B cell (primary cell): Measurements from ENCODE around the gene EEFSEC. TPM values are rescaled to one million over a fixed set of nuclear protein-coding genes. Genes with fewer than 3 reads are reported as not detected.

Experiments
- ATAC-seq: fragments of 200-7000 bp; cut with Tn5 transposase; one replicate; pipeline ENCODE4 v1.10.0; 2021; ENCODE audit warnings: low read depth, mild to moderate bottlenecking, moderate number of reproducible peaks, moderate library complexity
- CTCF ChIA-PET: fragments of 350-600 bp; sonication (Branson Sonifier 250); formaldehyde crosslinking; loops from one replicate; lab custom pipeline; 2021; ENCODE audit warnings: antibody characterized with exemption, inconsistent platforms; lab: Charles Lee
- POLR2A ChIA-PET: fragments of 350-600 bp; sonication (Branson Sonifier 250); formaldehyde crosslinking; loops from one replicate; lab custom pipeline; 2021; ENCODE audit warnings: antibody characterized with exemption; lab: Charles Lee
- DNase-seq: peaks from one replicate; pipeline ENCODE4 v3.0.0; 2013
- H2AFZ ChIP-seq: 2 replicates; pipeline ENCODE4 v1.6.1; 2012; ENCODE audit warnings: mild to moderate bottlenecking, low read depth, low read length; ENCODE audit not compliant: insufficient read depth, poor library complexity, severe bottlenecking
- H3K27ac ChIP-seq, 2 donors: 1 replicate in 1 of 2; 2 replicates in 1 of 2; pipeline ENCODE4 v1.5.1; 2012 to 2013; ENCODE audit warnings: low read length in 2 of 2, mild to moderate bottlenecking in 2 of 2, moderate library complexity in 1 of 2
- H3K27me3 ChIP-seq, 4 experiments: fragments of 200-600 bp in 1 of 4; sonication (generic) in 1 of 4; replicated peaks in 1 of 4; 1 replicate in 2 of 4; 2 replicates in 2 of 4; pipeline versions ENCODE4 v1.6.1 to v1.7.0; 2013 to 2016; ENCODE audit warnings: low read length in 3 of 4, mild to moderate bottlenecking in 2 of 4, mixed read lengths in 1 of 4, moderate library complexity in 1 of 4; ENCODE audit not compliant: insufficient read depth in 4 of 4, control insufficient read depth in 3 of 4; ENCODE audit errors: control extremely low read depth in 1 of 4
- H3K36me3 ChIP-seq, 2 experiments: replicated peaks in 1 of 2; 1 replicate in 1 of 2; 2 replicates in 1 of 2; pipeline versions ENCODE4 v1.6.1 to v1.7.1; 2013; ENCODE audit warnings: low read length in 1 of 2; ENCODE audit not compliant: insufficient read depth in 2 of 2, control insufficient read depth in 1 of 2; ENCODE audit errors: control extremely low read depth in 1 of 2, extremely low read depth in 1 of 2
- H3K4me1 ChIP-seq, 2 donors: fragments of 200-600 bp in 1 of 2; sonication (generic) in 1 of 2; 1 replicate in 1 of 2; 2 replicates in 1 of 2; pipeline versions ENCODE4 v1.5.1 to v1.6.1; 2013 to 2017; ENCODE audit warnings: low read length in 2 of 2; ENCODE audit not compliant: control insufficient read depth in 2 of 2, insufficient read depth in 2 of 2
- H3K4me2 ChIP-seq: replicated peaks from 2 replicates; pipeline ENCODE3; 2012; ENCODE audit warnings: mild to moderate bottlenecking, low read depth, low read length; ENCODE audit not compliant: poor library complexity, severe bottlenecking
- H3K4me3 ChIP-seq, 5 experiments: fragments of 200-600 bp in 1 of 5; sonication (generic) in 1 of 5; 1 replicate in 3 of 5; 2 replicates in 2 of 5; pipeline versions ENCODE4 v1.5.1 to v1.7.0; 2011 to 2016; ENCODE audit warnings: low read length in 4 of 5, mild to moderate bottlenecking in 4 of 5, low read depth in 2 of 5, control low read depth in 1 of 5, moderate library complexity in 1 of 5; ENCODE audit not compliant: insufficient read depth in 1 of 5; ENCODE audit errors: control extremely low read depth in 1 of 5, extremely low read depth in 1 of 5
- H3K79me2 ChIP-seq: fragments of 200-600 bp; sonication (generic); one replicate; pipeline ENCODE4 v1.6.0; 2016; ENCODE audit warnings: low read length; ENCODE audit not compliant: control insufficient read depth, insufficient read depth
- H3K9ac ChIP-seq: fragments of 200-600 bp; sonication (generic); 2 replicates; pipeline ENCODE4 v1.6.1; 2017; ENCODE audit warnings: mild to moderate bottlenecking, low read length, moderate library complexity
- H3K9me3 ChIP-seq, 3 donors: one replicate each; pipeline versions ENCODE4 v1.6.1 to v1.7.1; 2013; ENCODE audit warnings: low read length in 2 of 3; ENCODE audit not compliant: control insufficient read depth in 2 of 3, insufficient read depth in 1 of 3; ENCODE audit errors: control extremely low read depth in 1 of 3
- H4K20me1 ChIP-seq: 2 replicates; pipeline ENCODE4 v1.6.0; 2012; ENCODE audit warnings: mild to moderate bottlenecking, low read length; ENCODE audit not compliant: insufficient read depth, control insufficient read depth, poor library complexity, severe bottlenecking
- H3K27ac Mint-ChIP-seq: one replicate; pipeline ENCODE4 v1.8.0; 2021; ENCODE audit warnings: mixed read lengths
- H3K27me3 Mint-ChIP-seq: one replicate; pipeline ENCODE4 v1.8.0; 2021; ENCODE audit warnings: mixed read lengths
- H3K4me1 Mint-ChIP-seq: one replicate; pipeline ENCODE4 v1.8.0; 2021; ENCODE audit warnings: mixed read lengths
- H3K4me3 Mint-ChIP-seq: one replicate; pipeline ENCODE4 v1.8.0; 2021; ENCODE audit warnings: mixed read lengths
- H3K9me3 Mint-ChIP-seq: one replicate; pipeline ENCODE4 v1.8.0; 2022; ENCODE audit warnings: mixed read lengths; ENCODE audit not compliant: insufficient read depth
- EZH2 ChIP-seq: IDR thresholded peaks from 2 replicates; pipeline ENCODE4 v1.6.1; 2012; ENCODE audit warnings: borderline replicate concordance, low read depth, mild to moderate bottlenecking, moderate library complexity, low read length; ENCODE audit not compliant: insufficient read depth, poor library complexity, severe bottlenecking
- WGBS: methylation state at CpG from one replicate; pipeline ENCODE4 v1.1.5; 2013; ENCODE audit warnings: missing lambda C conversion rate; ENCODE audit not compliant: insufficient coverage; 5-methylcytosine and 5-hydroxymethylcytosine counted together
- intact Hi-C: fragments of 100-400 bp; cut with micrococcal nuclease; formaldehyde crosslinking; loops from one replicate; pipeline ENCODE4 v1.10.0; 2022
- polyA plus RNA-seq: library from polyadenylated mRNA; depleted of rRNA; stranded (reverse); fragments of >200 nt; gene quantifications from 2 replicates; pipeline ENCODE4 v1.2.3, GENCODE V29; 2012
- total RNA-seq, 2 donors: library from RNA; stranded (reverse); fragments of 120-200 nt in 1 of 2; gene quantifications; 1 replicate in 1 of 2; 2 replicates in 1 of 2; pipeline versions ENCODE4 v1.2.3 to v1.2.4, GENCODE V29; 2013 to 2022
- TF ChIP-seq, protein P1 (sequence below): fragments of 200-600 bp; IDR thresholded peaks from one replicate; pipeline ENCODE4 v1.8.0; 2022; ENCODE audit warnings: antibody characterized with exemption, mild to moderate bottlenecking

Gene EEFSEC
- total and polyA plus RNA-seq, 2 donors (not counting 1 experiment from before 2014, with no cell fraction given), result 17.9 to 18.4 TPM

DNA sequence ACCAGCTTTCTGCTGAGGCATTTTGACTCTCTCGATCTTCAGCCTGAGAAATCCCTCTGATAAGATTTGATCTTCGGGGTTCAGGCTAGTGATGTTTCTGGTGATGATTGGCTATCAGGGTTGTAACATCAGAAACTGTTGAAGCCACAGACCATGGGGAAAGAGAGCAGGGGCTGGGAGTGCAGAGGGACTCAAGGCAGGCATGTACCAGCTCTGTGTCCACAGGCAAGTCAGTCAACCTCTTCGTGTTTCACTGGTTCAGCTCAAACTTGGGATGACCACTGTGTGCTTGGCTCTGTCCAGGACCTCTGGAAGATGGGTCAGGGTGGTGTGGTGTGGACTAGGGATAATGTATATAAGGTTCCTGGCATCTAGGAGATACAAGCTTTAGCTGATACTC, 116.5 kb downstream of the EEFSEC start:
- Mint-ChIP-seq H3K4me3 (no peak overlapping the region), H3K9me3 (no peaks in the 10 kb centered on the region), H3K27me3 (no peaks in the 10 kb centered on the region), H3K4me1 (no peaks in the 10 kb centered on the region), H3K27ac (no peak overlapping the region)
- Histone ChIP-seq H3K27ac (no peak overlapping the region), H3K27me3 (no peaks in the 10 kb centered on the region), H2AFZ (no peak overlapping the region), H3K9ac (no peak overlapping the region), H3K36me3 (peaks cover 0 to 27% of the 10 kb centered on the region in 2 experiments), H3K4me3 (no peak overlapping the region), H3K4me1 (no peaks in the 10 kb centered on the region), H3K9me3 (no peaks in the 10 kb centered on the region), H4K20me1 (no peaks in the 10 kb centered on the region), H3K4me2 (no peak overlapping the region), H3K79me2 (no peaks in the 10 kb centered on the region)
- ChIA-PET CTCF (no interaction called here), POLR2A (no interaction called here)
- DNase-seq (no peak), ATAC-seq (no peak)
- 91% methylated on average over 2 of the region's 3 CpGs for WGBS
- intact Hi-C loops, result no loop called here
- TF ChIP-seq, protein P1, sequence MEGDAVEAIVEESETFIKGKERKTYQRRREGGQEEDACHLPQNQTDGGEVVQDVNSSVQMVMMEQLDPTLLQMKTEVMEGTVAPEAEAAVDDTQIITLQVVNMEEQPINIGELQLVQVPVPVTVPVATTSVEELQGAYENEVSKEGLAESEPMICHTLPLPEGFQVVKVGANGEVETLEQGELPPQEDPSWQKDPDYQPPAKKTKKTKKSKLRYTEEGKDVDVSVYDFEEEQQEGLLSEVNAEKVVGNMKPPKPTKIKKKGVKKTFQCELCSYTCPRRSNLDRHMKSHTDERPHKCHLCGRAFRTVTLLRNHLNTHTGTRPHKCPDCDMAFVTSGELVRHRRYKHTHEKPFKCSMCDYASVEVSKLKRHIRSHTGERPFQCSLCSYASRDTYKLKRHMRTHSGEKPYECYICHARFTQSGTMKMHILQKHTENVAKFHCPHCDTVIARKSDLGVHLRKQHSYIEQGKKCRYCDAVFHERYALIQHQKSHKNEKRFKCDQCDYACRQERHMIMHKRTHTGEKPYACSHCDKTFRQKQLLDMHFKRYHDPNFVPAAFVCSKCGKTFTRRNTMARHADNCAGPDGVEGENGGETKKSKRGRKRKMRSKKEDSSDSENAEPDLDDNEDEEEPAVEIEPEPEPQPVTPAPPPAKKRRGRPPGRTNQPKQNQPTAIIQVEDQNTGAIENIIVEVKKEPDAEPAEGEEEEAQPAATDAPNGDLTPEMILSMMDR, result no peak
- no peak for TF ChIP-seq EZH2

DNA sequence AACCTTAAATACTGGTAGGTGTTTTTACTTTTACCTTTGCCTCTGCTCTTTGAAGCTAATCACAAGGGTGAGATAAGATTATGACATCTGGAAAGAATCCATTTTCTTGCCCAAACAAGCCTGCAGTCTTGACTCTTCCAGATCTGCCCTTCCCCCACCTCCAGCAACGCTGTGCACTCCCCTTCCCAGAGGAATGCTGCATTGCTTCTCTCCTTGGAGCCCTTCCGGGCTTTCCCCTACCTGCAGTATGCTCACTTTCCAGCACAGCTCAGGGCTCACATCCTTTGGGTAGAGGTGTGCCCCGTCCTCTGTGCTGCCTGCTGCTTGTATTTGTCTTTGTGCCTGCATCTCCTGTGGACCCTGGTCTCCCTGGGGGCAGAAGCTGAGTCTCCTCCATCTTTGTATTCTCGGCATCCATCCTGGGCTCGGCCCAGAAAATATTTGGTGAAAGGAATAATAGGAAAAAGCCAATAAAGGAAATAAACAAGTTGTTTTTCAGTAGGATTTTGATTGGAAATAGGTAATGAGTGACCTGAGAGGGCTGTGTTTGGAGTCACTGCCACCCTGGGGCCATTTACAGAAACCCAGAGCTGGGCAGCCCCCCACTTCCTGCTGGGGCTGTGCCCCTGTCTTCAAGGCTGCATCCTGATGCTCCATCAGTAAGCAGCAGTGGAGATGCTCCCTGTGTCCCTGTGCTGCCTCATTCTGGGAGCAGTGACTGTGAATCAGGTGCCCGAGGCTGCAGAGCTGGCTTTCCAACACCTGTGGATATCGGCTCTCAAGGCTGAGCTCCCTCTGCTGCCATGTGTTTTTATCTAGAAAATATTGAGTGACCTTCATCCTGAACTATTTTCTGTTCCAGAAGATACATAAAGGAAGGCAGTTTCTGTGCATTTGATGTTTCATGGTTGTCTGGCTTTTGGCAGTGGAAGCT, 117.5 kb downstream of the EEFSEC start:
- H3K79me2 ChIP-seq, result no peaks in the 10 kb centered on the region
- H3K4me1 ChIP-seq, result no peaks in the 10 kb centered on the region
- peaks cover 0 to 25% of the 10 kb centered on the region in 2 experiments for H3K36me3 ChIP-seq
- DNase-seq (no peak), ATAC-seq (no peak)
- Mint-ChIP-seq H3K27me3 (no peaks in the 10 kb centered on the region), H3K9me3 (no peaks in the 10 kb centered on the region), H3K4me3 (no peak overlapping the region), H3K27ac (no peak overlapping the region), H3K4me1 (no peaks in the 10 kb centered on the region)
- no peak overlapping the region for H2AFZ ChIP-seq
- no peak for TF ChIP-seq EZH2
- TF ChIP-seq, protein P1, result no peak
- H4K20me1 ChIP-seq, result no peaks in the 10 kb centered on the region
- H3K27ac ChIP-seq, result no peak overlapping the region
- H3K4me3 ChIP-seq, result no peak overlapping the region
- CTCF ChIA-PET, result no interaction called here
- no peak overlapping the region for H3K9ac ChIP-seq
- POLR2A ChIA-PET, result no interaction called here
- H3K4me2 ChIP-seq, result no peak overlapping the region
- WGBS, result 95% methylated on average over 6 of the region's 7 CpGs
- intact Hi-C loops, result no loop called here
- no peaks in the 10 kb centered on the region for H3K9me3 ChIP-seq
- H3K27me3 ChIP-seq, result no peaks in the 10 kb centered on the region
